ENCODE measurements around the gene STXBP4.

The STXBP4 gene

GRCh38 chr17:55116440-55116914, 147.9 kb downstream of the STXBP4 start:
- no peak overlapping the region for H3K4me3 Mint-ChIP-seq
- no peak for DNase-seq
- H3K4me1 Mint-ChIP-seq, result no peaks in the 10 kb centered on the region
- TF ChIP-seq, protein P1, sequence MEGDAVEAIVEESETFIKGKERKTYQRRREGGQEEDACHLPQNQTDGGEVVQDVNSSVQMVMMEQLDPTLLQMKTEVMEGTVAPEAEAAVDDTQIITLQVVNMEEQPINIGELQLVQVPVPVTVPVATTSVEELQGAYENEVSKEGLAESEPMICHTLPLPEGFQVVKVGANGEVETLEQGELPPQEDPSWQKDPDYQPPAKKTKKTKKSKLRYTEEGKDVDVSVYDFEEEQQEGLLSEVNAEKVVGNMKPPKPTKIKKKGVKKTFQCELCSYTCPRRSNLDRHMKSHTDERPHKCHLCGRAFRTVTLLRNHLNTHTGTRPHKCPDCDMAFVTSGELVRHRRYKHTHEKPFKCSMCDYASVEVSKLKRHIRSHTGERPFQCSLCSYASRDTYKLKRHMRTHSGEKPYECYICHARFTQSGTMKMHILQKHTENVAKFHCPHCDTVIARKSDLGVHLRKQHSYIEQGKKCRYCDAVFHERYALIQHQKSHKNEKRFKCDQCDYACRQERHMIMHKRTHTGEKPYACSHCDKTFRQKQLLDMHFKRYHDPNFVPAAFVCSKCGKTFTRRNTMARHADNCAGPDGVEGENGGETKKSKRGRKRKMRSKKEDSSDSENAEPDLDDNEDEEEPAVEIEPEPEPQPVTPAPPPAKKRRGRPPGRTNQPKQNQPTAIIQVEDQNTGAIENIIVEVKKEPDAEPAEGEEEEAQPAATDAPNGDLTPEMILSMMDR (IDR thresholded peaks at IDR 0.05), result no peak
- no peaks in the 10 kb centered on the region for H3K27me3 Mint-ChIP-seq (ENCODE audit: low read depth, poor library complexity)
- H3K36me3 Mint-ChIP-seq (ENCODE audit: low read depth), result no peaks in the 10 kb centered on the region
- H3K9me3 Mint-ChIP-seq, result no peaks in the 10 kb centered on the region
- no peak overlapping the region for H3K27ac Mint-ChIP-seq

- H3K4me1 Mint-ChIP-seq, result no peaks in the 10 kb centered on the region
- H3K4me3 Mint-ChIP-seq, result no peak overlapping the region
- H3K9me3 Mint-ChIP-seq, result no peaks in the 10 kb centered on the region
- no peaks in the 10 kb centered on the region for H3K36me3 Mint-ChIP-seq (ENCODE audit: low read depth)
- no peak overlapping the region for H3K27ac Mint-ChIP-seq
- TF ChIP-seq, protein P1 (IDR thresholded peaks at IDR 0.05), result no peak
- no peaks in the 10 kb centered on the region for H3K27me3 Mint-ChIP-seq (ENCODE audit: low read depth, poor library complexity)
- no peak for DNase-seq
These were observed 148.6 kb downstream of the STXBP4 start for GRCh38 chr17:55117164-55117563.

DNA sequence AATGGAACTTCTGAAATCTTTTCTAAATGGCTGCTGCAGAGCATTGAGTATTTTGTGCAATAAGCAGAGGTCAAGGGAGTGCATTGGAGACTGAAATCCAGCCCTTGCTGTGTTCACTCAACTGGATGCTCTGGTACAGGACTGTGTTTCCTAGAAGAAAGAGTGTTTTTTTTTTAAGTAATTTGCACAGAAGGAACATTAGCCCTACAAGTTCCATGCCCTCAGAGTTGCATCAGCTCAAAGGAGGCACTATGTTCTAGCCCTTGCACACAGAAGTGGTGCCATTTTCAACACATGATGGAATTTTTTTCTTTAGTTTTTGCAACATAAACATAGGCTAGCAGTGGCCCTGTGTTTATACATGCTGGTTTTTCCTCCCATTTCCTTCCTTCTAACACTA, 152.1 kb downstream of the STXBP4 start:
- Mint-ChIP-seq H3K4me3 (no peak overlapping the region), H3K27ac (no peak overlapping the region), H3K9me3 (no peaks in the 10 kb centered on the region), H3K36me3 (ENCODE audit: low read depth) (no peaks in the 10 kb centered on the region), H3K4me1 (no peaks in the 10 kb centered on the region), H3K27me3 (ENCODE audit: low read depth, poor library complexity) (no peaks in the 10 kb centered on the region)
- TF ChIP-seq, protein P1 (IDR thresholded peaks at IDR 0.05), result no peak
- no peak for DNase-seq

DNA sequence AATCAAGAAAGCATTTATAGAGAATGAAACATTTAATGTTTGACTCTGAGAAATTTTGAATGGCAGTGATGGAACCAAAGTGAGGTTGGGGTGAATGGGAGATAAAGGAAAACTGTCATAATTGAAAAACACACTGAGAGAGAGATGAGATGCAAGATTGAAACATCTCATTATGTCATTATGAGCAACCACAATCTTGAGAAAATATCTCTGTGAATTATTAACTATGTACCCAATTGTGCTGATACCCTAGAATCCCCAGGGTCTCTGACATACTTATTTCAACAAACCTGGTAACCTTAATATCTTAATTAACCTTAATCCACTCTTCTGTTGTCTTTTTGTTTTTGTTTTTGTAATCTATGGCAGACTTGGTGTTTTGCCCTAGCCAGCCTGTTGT, 152.7 kb downstream of the STXBP4 start:
- TF ChIP-seq, protein P1 (IDR thresholded peaks at IDR 0.05), result no peak
- Mint-ChIP-seq H3K9me3 (no peaks in the 10 kb centered on the region), H3K27ac (no peak overlapping the region), H3K36me3 (ENCODE audit: low read depth) (no peaks in the 10 kb centered on the region), H3K4me1 (no peaks in the 10 kb centered on the region), H3K4me3 (no peak overlapping the region), H3K27me3 (ENCODE audit: low read depth, poor library complexity) (no peaks in the 10 kb centered on the region)
- DNase-seq, result no peak

DNA sequence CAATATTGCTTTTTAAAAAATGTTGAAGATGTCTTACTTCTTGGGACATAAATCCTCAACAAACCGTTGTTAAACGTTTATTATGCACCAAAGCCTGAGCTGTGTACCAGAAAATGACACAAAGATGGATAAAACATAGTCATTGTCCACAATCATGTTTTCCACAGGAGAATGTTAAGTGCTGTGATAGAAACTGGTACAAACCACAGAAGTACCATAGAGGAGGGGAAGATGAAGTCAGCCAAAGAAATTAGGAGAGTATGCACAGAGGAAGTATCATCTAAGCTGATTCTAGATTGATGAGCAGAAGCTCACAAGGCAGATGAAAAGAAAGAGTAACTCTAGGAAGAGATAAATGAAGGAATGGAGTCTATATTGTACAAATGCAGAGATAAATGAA, 153.5 kb downstream of the STXBP4 start:
- Mint-ChIP-seq H3K27me3 (ENCODE audit: low read depth, poor library complexity) (no peaks in the 10 kb centered on the region), H3K27ac (no peak overlapping the region), H3K4me1 (no peaks in the 10 kb centered on the region), H3K9me3 (no peaks in the 10 kb centered on the region), H3K36me3 (ENCODE audit: low read depth) (no peaks in the 10 kb centered on the region), H3K4me3 (no peak overlapping the region)
- TF ChIP-seq, protein P1 (IDR thresholded peaks at IDR 0.05), result no peak
- no peak for DNase-seq

DNA sequence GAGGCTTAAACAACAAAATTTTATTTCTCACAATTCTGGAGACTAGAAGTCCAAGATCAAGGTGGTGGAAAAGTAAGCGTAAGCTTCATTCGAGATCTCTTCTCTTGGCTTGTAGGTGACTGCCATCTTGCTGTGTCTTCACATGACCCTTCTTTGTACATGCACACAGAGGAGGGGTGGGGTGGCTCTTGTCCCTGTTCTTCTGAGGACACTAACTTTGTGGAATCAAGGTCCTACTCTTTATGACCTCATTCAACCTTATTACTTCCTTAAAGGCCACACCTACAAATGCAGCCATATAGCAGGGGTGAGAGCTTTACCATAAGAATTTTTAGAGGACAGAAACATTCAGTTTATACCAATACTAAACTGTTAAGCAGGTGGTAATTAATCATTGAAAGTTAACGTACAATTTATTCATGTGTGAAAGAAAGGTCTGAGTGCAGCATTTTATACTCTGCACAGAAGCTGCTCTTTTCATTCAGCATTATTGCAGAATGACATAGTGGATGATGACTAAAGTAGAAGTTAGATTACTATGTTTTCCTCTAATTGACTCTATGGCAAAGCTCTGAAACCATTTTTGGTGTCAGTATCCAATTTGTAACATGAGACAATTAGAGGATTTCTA, 156.3 kb downstream of the STXBP4 start:
- Mint-ChIP-seq H3K9me3 (no peaks in the 10 kb centered on the region), H3K4me3 (no peak overlapping the region), H3K27ac (no peak overlapping the region), H3K4me1 (no peaks in the 10 kb centered on the region), H3K36me3 (ENCODE audit: low read depth) (no peaks in the 10 kb centered on the region), H3K27me3 (ENCODE audit: low read depth, poor library complexity) (no peaks in the 10 kb centered on the region)
- TF ChIP-seq, protein P1 (IDR thresholded peaks at IDR 0.05), result no peak
- DNase-seq, result no peak
